Stimulated activated CD4-positive, alpha-beta T cell treated with anti-CD3 and anti-CD28 coated beads, Interleukin-12 subunit alpha, Interleukin-12 subunit beta, amount 100 ng/mL, for 24 hours (primary cell): Measurements from ENCODE around the gene SLIT1.

Experiments
- DNase-seq, 2 experiments: peaks; one replicate each; pipeline ENCODE4 v3.0.0-alpha.2; 2020; ENCODE audit warnings: low read depth in 2 of 2

Gene SLIT1

GRCh38 chr10:97139651-97140048, 46.1 kb downstream of the SLIT1 start:
- DNase-seq = no peak

DNA sequence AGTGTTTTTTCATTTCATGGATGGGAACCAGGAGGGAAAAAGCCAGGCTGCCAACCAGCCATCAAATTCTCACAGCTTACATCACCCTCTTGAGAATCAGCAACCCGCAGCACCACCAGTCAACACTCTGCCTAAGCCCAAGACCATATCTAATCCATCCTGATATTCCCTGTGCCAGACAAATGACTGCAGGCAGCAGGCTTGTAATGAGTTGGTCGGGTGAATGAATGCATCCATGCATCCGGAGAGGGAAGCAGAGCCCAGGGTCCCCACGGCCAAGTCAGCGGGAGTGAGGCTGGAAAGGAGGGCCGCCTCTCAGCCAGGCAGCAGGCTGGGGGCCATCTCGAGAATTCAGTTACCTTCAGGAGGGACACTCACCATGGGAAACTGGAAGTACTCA, 46.9 kb downstream of the SLIT1 start:
- no peak for DNase-seq

GRCh38 chr10:97138174-97138573, 47.6 kb downstream of the SLIT1 start:
- DNase-seq = no peak

GRCh38 chr10:97136756-97137155, 49.0 kb downstream of the SLIT1 start:
- DNase-seq = no peak

GRCh38 chr10:97135464-97135863, 50.3 kb downstream of the SLIT1 start:
- DNase-seq = no peak

- DNase-seq = no peak
These were observed 50.8 kb downstream of the SLIT1 start for GRCh38 chr10:97134983-97135382.

- DNase-seq = no peak
These were observed 51.6 kb downstream of the SLIT1 start for GRCh38 chr10:97134110-97134509.

DNA sequence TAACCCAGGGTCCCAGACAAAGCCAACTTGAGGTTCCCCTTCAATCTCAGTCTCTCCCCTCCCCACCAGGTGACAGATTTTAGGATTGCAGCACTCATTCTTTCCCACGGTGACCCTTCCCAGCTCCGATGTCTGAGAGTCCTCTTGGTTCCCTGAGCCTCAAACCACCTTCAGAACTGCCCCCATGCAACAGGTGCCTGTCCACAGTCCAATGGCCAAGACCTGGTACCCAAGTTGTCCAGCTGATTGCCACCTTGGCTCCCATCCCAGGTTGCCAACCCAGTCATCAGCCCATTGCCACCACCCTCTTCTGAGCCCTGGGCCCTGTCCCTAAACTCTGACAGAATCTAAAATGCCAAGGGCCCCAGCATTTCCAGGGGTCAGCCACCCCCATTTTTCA, 53.5 kb downstream of the SLIT1 start:
- no peak for DNase-seq

GRCh38 chr10:97131666-97132065, 54.1 kb downstream of the SLIT1 start:
- no peak for DNase-seq

- no peak for DNase-seq
These were observed 54.6 kb downstream of the SLIT1 start for GRCh38 chr10:97131181-97131628.

GRCh38 chr10:97129666-97130065, 56.1 kb downstream of the SLIT1 start:
- DNase-seq = no peak

GRCh38 chr10:97128516-97129154, 57.1 kb downstream of the SLIT1 start:
- no peak for DNase-seq

DNA sequence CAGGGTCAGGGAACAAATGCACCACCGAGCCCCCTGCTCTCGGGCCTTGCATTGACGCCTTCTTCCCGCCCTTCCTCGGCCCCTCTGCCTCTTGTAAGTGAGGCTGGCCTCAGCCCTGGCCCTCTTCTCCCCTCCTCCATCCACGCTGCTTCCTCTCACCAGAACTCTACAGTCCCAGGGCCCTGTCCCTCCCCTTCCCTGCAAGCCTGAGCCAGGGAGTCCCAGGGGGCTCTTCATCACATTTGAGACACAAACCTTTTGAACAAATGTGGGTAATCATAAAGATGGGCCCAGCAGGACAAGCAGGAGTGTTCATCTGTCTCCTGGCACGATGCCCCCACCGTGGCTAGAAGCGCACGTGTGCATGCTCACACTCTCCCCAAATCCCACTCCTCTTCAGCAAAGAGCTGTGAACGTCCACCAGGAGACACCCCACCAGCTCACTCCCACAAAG, 57.7 kb downstream of the SLIT1 start:
- no peak for DNase-seq

- DNase-seq = no peak
These were observed 58.2 kb downstream of the SLIT1 start for GRCh38 chr10:97127509-97127908.

DNA sequence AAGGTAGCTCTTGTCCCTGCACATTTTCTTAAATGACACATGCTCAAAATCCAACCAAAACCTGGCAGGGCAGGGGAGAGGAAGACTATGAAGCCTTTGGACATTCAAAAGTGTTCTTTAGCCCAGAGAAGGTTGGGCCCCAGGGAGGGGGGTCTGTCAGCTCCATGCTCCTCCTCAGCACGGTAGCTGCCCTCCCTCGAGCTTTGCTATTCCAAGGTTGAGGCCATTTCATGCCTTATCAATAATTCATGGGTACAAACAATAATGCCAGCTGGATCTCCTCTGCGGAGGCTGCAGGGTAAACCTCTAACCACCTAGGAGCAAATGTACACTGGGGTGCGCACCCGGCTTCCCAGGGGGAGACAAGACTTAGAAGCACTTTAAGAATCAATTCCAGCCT, 61.5 kb downstream of the SLIT1 start:
- DNase-seq = no peak

GRCh38 chr10:97123765-97124164, 62.0 kb downstream of the SLIT1 start:
- DNase-seq = no peak

DNA sequence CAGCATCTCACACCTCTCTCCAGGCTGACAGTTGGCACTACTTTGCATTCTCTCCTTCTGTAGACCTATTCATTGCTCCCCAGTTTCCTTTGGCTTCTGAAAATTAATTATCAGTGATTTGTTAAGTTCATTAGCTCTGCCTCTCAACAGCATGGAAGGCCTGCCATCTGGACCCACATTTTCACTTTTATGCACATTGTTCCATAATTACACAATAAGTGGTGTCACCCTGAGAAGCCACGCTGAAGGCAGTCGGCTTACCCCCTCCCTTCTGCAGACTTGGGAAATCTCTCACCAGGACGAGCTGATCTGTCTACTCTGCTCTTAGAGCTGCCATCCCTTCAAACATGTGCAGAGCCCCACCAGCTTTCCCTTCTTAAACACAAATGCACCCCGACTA, 64.7 kb downstream of the SLIT1 start:
- DNase-seq = no peak

- no peak for DNase-seq
These were observed 65.4 kb downstream of the SLIT1 start for GRCh38 chr10:97120370-97120769.

GRCh38 chr10:97119058-97119745, 66.6 kb downstream of the SLIT1 start:
- no peak for DNase-seq

- no peak for DNase-seq
These were observed 68.4 kb downstream of the SLIT1 start for GRCh38 chr10:97117372-97117771.

DNA sequence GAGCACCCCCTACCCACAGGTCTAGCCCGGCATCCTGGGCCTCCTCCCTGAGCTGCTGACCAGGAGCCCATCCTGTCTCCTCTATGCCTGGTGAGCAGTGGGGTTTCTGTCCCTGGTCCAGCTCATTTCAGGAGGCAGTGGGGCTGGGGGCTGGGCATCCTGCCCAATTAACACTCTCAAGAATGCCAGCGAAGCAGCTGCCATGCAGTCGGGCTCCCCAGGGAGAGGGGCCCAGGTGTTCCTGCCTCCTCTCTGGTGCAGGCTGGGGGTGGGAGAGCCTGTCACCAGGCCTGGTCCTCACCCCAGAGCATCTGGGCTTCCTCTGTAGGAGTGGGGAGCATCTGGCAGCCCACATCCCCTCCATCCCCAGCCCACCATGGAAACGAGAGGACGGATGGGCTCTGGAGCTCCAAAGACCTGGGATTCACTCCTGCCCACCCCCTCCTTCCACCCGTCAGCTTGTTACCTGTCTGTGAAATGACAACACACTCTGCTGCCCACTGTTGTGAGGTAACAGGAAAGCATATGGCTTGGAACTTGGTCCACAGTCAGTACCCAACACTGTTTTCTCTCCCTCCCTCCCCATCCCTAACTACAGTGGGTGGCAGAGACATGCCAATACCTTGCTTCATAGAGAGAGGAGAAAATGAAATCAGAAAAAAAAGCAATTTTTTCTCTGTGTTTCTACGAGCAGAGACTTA, 69.1 kb downstream of the SLIT1 start:
- no peak for DNase-seq

- DNase-seq = no peak
These were observed 69.9 kb downstream of the SLIT1 start for GRCh38 chr10:97115846-97116245.

DNA sequence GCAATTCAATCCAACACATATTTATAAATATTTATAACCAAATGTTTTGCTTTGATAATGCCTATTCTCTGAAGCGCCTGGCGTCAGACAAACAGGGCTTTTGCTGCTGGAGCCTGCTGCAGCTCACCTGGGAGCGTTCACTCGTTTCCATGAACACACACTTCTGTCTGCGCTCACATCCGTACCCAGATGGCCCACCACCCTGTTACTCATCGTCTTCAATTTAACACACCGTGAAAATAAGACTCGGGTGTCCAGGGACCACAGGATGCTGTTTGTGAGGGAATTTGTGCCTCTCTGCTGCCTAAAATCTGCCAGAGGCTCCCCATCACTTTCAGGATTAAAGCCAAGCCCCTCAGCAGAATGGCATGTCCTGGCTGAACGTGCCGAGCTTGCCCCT, 74.1 kb downstream of the SLIT1 start:
- DNase-seq = no peak
